PC-3 (cell line): Measurements from ENCODE around the gene ZNF655.

Experiments used
- EZH2phosphoT487 ChIP-seq: fragments of 300-600 bp; sonication (generic); IDR thresholded peaks from 2 replicates; pipeline ENCODE4 v1.6.1; 2018; ENCODE audit warnings: mild to moderate bottlenecking, antibody characterized with exemption, low read length, borderline replicate concordance
- TF ChIP-seq, protein P1 (sequence below): fragments of 300-600 bp; sonication (generic); conservative IDR thresholded peaks from 2 replicates; pipeline ENCODE4 v1.5.1; 2017; ENCODE audit warnings: antibody characterized with exemption, low read depth, mild to moderate bottlenecking, low read length

DNA sequence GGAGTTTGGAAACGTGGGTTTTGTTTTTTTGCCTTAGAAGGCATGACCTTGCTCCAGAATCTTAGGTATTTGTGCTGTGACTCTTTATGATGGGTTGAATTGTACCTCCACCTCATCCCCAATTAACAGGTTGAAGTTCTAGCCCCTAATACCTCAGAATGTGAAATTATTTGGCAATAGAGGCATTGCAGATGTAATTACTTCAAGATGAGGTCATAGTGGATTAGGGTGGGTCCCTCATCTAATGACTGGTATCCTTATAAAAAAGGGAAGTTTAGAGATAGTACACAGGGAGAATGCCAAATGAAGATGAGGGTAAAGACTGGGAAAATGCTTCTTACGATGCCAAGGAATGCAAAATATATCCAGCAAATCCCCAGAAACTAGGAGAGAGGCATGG, 3.5 kb upstream of the ZNF655 start:
- TF ChIP-seq, protein P1, sequence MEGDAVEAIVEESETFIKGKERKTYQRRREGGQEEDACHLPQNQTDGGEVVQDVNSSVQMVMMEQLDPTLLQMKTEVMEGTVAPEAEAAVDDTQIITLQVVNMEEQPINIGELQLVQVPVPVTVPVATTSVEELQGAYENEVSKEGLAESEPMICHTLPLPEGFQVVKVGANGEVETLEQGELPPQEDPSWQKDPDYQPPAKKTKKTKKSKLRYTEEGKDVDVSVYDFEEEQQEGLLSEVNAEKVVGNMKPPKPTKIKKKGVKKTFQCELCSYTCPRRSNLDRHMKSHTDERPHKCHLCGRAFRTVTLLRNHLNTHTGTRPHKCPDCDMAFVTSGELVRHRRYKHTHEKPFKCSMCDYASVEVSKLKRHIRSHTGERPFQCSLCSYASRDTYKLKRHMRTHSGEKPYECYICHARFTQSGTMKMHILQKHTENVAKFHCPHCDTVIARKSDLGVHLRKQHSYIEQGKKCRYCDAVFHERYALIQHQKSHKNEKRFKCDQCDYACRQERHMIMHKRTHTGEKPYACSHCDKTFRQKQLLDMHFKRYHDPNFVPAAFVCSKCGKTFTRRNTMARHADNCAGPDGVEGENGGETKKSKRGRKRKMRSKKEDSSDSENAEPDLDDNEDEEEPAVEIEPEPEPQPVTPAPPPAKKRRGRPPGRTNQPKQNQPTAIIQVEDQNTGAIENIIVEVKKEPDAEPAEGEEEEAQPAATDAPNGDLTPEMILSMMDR, result no peak
- no peak for TF ChIP-seq EZH2phosphoT487
